AG04449 (cell line): ENCODE results near the gene RGS12.

Experiments
- CTCF ChIA-PET: fragments of 350-600 bp; formaldehyde crosslinking; extraction: SDS; loops from one replicate; lab custom pipeline; 2021; ENCODE audit warnings: antibody characterized with exemption; lab: Yijun Ruan, JAX
- POLR2A ChIA-PET: fragments of 400-600, 350-600 bp; formaldehyde crosslinking; extraction: SDS; loops from one replicate; lab custom pipeline; 2020; ENCODE audit warnings: antibody characterized with exemption, inconsistent platforms; lab: Yijun Ruan, JAX
- DNase-seq: peaks from one replicate; pipeline ENCODE4 v3.0.0-alpha.2; 2010; ENCODE audit warnings: low read depth, low spot score
- H3K4me3 ChIP-seq: 2 replicates; pipeline ENCODE4 v1.5.1; 2011; ENCODE audit warnings: low read depth, mild to moderate bottlenecking, control low read depth, low read length
- CTCF ChIP-seq: IDR thresholded peaks from one replicate; pipeline ENCODE4 v1.5.1; 2011; ENCODE audit warnings: mild to moderate bottlenecking, moderate library complexity, low read length, control low read depth, inconsistent platforms; ENCODE audit not compliant: insufficient read depth; ENCODE audit errors: missing control alignments

Gene RGS12

GRCh38 chr4:3307486-3307885, 14.7 kb downstream of the RGS12 start:
- ChIA-PET POLR2A (no interaction called here), CTCF (no interaction called here)
- no peak for DNase-seq
- TF ChIP-seq CTCF, result no peak
- H3K4me3 ChIP-seq, result no peak overlapping the region

- no peak overlapping the region for H3K4me3 ChIP-seq
- POLR2A ChIA-PET, result no interaction called here
- no peak for DNase-seq
- CTCF ChIA-PET, result no interaction called here
- no peak for TF ChIP-seq CTCF
Observed at GRCh38 chr4:3307891-3308575, 15.2 kb downstream of the RGS12 start.

- no peak for DNase-seq
- TF ChIP-seq CTCF, result no peak
- H3K4me3 ChIP-seq, result no peak overlapping the region
- ChIA-PET POLR2A (no interaction called here), CTCF (no interaction called here)
Observed at GRCh38 chr4:3308691-3309090, 15.9 kb downstream of the RGS12 start.

- CTCF ChIA-PET, result interaction anchor here (1.1 kb wide), 1 partner anchor 133 kb away, joined by 4 read pairs; no protein-coding TSS in a partner anchor
- no peak for TF ChIP-seq CTCF
Observed at GRCh38 chr4:3310301-3311094, 17.7 kb downstream of the RGS12 start.

GRCh38 chr4:3311095-3311372, 18.2 kb downstream of the RGS12 start:
- ChIA-PET POLR2A (no interaction called here), CTCF (interaction anchor here (1.1 kb wide), 1 partner anchor 133 kb away, joined by 4 read pairs; no protein-coding TSS in a partner anchor)
- TF ChIP-seq CTCF, result no peak
- DNase-seq, result no peak
- H3K4me3 ChIP-seq, result no peak overlapping the region

More at GRCh38 chr4:3310301-3311094, 17.7 kb downstream of the RGS12 start:
- DNase-seq, result no peak
- POLR2A ChIA-PET, result no interaction called here
- no peak overlapping the region for H3K4me3 ChIP-seq

GRCh38 chr4:3311489-3312171, 18.8 kb downstream of the RGS12 start:
- no peak overlapping the region for H3K4me3 ChIP-seq
- POLR2A ChIA-PET, result no interaction called here
- DNase-seq, result no peak
- CTCF ChIA-PET, result no interaction called here
- no peak for TF ChIP-seq CTCF
